ENCODE measurements around the gene FILIP1.

FILIP1 gene

DNA sequence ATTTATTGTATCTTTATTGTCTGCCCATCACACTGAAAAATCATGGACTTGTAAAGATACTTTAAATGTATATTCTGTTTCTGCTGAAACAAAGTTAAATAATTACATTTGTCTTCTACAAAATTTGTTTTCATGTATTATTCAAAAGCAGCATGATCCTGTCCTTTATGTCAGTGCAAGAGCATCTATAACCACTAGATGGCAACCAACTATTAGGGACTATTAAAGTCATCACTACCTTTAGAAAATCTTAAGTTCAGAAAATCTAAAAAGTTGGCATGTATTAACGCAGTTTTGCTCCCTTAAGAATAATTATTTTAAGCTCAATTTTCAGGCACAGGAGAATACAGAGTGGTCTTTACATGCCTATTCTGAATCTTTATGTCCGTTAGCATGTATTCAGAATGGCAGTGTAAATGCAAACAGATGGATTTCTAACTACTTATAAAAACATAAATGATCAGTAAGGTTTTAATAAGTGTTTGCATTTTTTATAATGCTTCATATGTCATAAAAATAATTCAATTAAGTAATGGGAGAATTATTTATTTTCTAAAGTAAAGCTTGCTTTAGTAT, 226.8 kb downstream of the FILIP1 start:
- DNase-seq (ENCODE audit: low spot score) = peak; percentile 46

DNA sequence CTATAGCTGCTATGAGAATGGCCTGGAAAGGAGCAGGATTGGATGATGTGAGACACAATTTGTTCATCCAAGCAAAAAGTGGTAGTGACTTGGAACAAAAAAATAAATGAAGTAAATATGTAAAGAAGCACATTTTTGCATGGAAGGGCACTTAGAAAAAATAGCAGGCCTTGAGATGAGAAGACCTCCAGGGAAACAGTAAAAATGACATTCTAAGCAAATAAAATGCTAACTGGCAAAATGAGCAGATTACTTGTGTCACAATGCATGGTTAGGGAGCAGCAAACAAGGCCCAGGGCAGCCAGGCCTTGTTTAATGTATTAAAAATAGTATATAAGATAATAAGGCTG, 230.2 kb downstream of the FILIP1 start:
- no peak for DNase-seq (ENCODE audit: low spot score)

DNA sequence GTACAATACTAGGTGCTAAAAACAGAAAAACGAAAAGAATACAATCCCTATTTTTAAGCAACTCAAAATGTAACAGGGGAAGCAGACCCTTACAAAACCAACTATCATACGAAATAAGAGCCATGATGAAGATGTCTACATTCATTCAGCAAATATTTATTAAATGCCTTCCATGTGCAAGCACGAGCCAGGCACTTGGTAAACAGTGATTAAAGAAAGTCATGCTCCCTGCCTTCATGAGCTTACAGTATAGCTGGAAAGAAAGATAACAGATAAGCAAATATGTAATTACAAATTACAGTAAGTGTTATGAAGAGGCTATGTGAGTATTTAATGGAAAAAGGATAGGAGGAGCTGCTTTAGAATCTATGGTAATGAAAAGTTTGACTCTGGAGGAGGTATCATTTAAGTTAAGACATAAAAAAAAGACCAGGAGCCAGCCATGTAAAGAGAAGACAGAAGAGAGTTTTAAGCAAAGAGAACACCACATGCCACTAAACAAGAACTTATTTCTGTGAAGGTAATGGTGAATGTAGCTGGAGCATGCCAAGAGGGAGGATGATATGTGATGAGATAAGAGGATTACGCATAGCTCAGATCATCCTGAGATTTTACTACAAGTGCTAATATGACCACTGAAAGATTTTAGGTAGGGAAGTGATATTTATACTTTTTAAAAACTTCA, 230.7 kb downstream of the FILIP1 start:
- no peak for DNase-seq (ENCODE audit: low spot score)

DNA sequence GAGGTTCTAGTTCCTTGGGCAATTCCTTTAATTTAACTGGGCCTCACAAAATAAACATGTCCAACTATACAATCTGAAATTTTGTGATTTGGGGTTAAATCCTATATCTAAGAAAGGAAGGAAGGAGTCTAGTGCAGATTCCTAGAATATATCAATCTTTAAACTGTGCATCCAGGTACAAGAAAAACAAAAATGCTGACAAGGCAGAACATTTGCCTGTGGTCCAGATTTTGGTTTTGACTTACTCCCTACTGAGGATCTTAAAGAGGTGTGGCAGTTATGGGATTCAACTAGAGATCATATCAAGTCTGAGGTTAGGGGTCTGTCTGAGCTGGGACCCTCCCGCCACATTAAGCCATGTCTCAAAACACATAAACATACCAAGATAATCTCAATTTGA, 232.3 kb downstream of the FILIP1 start:
- DNase-seq (ENCODE audit: low spot score) = no peak

DNA sequence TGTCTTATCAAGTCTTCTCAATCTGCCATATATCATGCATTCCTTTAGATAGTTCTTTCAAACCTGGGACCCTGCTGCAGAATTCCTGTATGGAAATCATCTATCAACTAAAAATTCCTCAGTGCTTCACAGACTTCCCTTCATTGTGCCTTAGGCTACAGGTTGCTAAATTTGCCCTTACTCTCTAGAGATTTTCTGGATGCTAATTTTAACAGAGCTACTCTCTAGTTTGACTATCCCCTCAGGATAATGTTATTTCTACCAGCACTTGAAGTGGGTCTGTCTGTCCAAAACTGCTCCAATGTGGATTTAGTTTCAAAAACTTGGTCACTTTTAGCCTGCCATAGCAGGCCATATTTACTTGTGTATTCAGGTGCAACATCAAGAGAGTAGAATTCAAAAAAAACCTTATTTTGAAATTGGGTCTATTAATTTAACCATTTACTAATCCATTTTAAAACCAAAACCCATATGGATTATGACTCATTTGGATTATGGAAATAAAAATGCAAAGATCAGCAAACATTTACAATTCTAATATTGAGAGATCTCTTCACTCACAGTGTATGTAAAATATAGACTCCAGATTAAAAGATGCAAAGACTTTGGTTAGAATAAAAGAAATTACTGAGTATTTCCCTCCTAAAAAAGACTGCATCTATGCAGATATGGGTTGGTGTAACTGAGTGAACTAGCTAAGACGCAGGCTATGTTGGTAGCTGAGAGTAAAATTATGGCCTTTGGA, 236.1 kb downstream of the FILIP1 start:
- DNase-seq (ENCODE audit: low spot score) = no peak

DNA sequence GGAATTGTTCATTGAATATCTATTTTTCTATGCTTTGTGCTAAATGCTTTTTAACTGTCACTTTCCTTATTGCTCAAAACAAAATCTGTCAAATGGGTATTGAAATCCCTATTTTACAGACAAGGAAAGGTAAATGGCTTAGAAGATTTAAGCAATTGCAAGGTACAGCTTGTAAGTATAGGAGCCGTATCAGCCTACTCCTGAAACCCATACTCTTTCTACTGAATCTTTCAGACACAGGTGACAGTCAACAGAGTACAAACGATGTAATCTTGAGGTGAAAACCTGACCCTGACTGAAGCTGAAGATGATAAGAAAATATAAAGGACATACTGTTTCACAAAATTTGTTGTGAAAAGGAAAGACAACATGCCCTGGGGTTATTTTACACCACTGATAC, 243.0 kb downstream of the FILIP1 start:
- no peak for DNase-seq (ENCODE audit: low spot score)

DNA sequence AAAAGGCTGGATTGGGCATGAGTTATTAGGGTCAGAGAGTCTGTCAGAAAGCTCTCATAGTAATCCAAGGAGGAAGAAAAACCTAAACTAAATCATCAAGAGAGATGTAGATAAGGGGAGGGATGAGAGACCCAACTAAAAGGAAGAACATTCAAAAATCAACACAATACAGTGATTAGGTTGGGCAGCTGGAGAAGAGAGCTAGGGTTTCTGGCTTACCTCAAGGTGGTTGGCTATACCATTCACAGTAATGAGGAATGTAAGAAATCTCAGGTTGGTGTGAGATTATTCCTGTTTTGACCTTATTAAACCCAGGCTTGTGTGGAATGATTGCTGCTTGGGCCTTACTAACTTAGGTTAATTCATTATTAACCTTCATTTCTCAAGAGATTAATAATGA, 243.8 kb downstream of the FILIP1 start:
- DNase-seq (ENCODE audit: low spot score) = no peak

DNA sequence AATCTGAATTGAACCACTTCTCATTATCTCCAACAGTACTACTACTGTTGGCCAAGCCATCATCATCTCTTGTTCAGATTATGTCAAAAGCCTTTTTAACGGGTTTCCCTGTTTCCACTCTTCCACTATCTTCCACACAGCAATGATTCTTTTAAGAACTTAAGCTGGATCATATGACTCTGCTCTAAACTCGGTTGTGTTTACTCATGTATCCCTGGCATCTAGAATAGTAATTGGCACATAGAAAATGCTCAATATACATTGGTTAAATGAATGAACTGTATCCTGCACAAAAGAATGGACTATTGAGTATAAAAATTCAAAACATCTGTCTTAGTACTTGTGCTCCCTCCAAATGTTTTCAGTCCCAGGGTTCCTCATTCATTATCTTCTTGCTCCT, 247.2 kb downstream of the FILIP1 start:
- no peak for DNase-seq (ENCODE audit: low spot score)

DNA sequence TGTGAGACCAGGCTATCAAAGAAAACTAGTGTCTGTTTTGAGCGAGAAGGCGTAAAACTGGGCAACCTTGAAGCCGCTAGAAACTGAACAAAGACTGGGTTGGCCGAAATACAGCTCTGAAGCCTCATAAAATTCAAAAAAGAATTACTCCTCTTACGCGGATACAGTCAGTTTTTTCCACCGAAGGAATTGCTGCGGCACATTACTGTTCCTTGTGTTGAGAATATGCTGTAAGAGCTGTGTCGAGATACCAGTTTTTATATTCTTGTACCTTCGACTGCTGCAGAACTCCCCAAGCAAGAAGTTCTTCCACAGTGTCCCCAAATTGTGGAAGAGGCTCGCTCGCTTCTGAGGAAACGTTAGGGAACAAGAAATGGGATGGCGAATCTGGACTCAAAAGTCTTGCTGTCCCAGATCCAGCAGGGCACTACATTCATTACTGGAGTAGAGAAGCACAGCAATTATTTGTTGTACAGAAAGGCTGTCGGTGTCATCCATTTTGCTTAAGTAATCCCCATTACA, 249.5 kb downstream of the FILIP1 start:
- no peak for DNase-seq (ENCODE audit: low spot score)

DNA sequence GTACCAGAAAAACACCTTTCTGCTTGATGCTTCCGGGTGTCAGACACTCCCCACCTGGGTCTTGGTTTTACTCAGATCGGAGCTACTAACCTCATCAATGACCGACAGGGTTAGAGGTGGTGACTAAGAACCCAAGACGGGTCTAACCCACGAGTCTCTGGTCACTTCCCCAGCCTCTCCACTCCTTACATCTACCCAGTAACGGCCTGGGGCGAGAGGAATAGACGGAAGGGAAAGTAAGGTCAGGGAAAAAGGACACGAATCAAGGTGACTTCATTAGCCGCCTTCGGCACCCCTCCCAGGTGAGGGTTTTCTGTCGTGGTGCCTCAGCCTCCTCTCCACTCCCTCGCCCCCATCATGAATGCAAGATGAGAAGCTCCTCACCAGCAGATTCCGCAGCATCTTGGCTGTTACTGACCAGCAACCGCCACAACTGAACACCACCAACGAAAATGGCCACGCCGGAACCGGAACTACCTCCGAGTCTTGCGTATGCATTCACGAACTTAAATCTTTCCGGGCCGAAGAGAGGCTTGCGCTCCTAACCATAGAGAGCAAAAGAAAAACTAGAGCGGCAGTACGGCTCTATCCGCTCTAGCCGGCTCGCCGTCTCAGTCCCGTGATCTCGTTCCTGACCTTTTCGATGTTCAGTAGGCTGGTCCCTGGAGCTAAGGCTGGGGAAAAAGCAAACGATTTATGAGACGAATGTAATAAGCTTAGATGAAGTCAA, 250.1 kb downstream of the FILIP1 start, which contains the start of gene COX7A2:
TSS of gene COX7A2 (minus strand) at position 469 of the 730 bp plus-strand sequence. CDS start at position 402, 67 bp downstream.
- DNase-seq (ENCODE audit: low spot score) = peak; percentile 97
